ENCODE data around the gene PRRT3.

GRCh38 chr3:9942934-9943690, 9.1 kb downstream of the PRRT3 start:
- no peak for TF ChIP-seq TAF1 (IDR thresholded peaks at IDR 0.05; ENCODE audit: borderline replicate concordance, low read depth, low read length)
- no peak for TF ChIP-seq POLR2AphosphoS5 (IDR thresholded peaks at IDR 0.05; ENCODE audit: low read depth, low read length)
- no peak for TF ChIP-seq CTCF (IDR thresholded peaks at IDR 0.05)
- TF ChIP-seq, protein P1, sequence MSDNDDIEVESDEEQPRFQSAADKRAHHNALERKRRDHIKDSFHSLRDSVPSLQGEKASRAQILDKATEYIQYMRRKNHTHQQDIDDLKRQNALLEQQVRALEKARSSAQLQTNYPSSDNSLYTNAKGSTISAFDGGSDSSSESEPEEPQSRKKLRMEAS (IDR thresholded peaks at IDR 0.05; ENCODE audit: low read depth) = no peak

Data from SK-N-SH (cell line).